NK-92 treated with Interleukin-12 subunit alpha and Interleukin-12 subunit beta, amount 100 ng/mL, for 24 hours (cell line): ENCODE results near the gene PAK6.

Source experiments
- DNase-seq: peaks from one replicate; lab custom pipeline; 2025; lab: John Stamatoyannopoulos, UW

Gene PAK6

GRCh38 chr15:40256638-40257235 lies 17.9 kb downstream of the PAK6 start:
- DNase-seq = peak; percentile 65

- no peak for DNase-seq
Observed at GRCh38 chr15:40257656-40258450, 19.0 kb downstream of the PAK6 start.

- DNase-seq = no peak
Observed at GRCh38 chr15:40258544-40258943, 19.7 kb downstream of the PAK6 start.

- DNase-seq = no peak
Observed at GRCh38 chr15:40259021-40259420, 20.2 kb downstream of the PAK6 start.

GRCh38 chr15:40263024-40263754 lies 24.3 kb downstream of the PAK6 start:
- no peak for DNase-seq

- no peak for DNase-seq
Observed at GRCh38 chr15:40264321-40265153, 25.7 kb downstream of the PAK6 start.

- DNase-seq = no peak
Observed at GRCh38 chr15:40265355-40265754, 26.5 kb downstream of the PAK6 start.

GRCh38 chr15:40265875-40266274 lies 27.0 kb downstream of the PAK6 start:
- DNase-seq = no peak

GRCh38 chr15:40266828-40267304 lies 28.0 kb downstream of the PAK6 start:
- peak; percentile 32 for DNase-seq

GRCh38 chr15:40267670-40268069 lies 28.8 kb downstream of the PAK6 start:
- no peak for DNase-seq

- DNase-seq = no peak
Observed at GRCh38 chr15:40269604-40270003, 30.7 kb downstream of the PAK6 start.

- DNase-seq = no peak
Observed at GRCh38 chr15:40270246-40270995, 31.6 kb downstream of the PAK6 start.

GRCh38 chr15:40271685-40272484 lies 33.0 kb downstream of the PAK6 start:
- DNase-seq = no peak

GRCh38 chr15:40272485-40273056 lies 33.7 kb downstream of the PAK6 start:
- no peak for DNase-seq

- no peak for DNase-seq
Observed at GRCh38 chr15:40273428-40273827, 34.6 kb downstream of the PAK6 start.

- DNase-seq = peak; percentile 72
Observed at GRCh38 chr15:40274350-40275274, 35.7 kb downstream of the PAK6 start.

- DNase-seq = no peak
Observed at GRCh38 chr15:40275523-40275922, 36.7 kb downstream of the PAK6 start.

- DNase-seq = no peak
Observed at GRCh38 chr15:40275954-40276353, 37.1 kb downstream of the PAK6 start.

GRCh38 chr15:40276927-40277326 lies 38.1 kb downstream of the PAK6 start:
- no peak for DNase-seq
